ENCODE measurements around the gene TBX5.

The TBX5 gene

DNA sequence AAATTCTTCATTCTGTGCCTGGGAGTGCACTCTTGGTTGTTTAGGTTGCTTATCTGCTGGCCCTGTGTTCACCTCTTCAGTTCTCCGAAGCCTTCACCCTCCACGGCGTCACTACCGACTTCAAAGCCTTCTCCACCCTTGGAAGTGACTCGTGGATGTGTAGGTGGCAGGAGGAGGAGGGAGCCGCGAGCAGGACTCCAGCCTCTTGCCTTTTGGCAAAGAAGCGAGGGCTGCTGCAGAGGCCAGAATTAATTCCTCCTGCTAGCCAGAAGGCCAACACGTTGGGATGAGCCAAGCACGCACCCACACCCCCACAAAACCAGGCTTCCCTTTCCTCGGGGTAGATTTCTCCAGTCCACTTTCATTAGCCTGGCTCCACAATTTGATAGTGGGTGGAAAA lies 86.5 kb downstream of the TBX5 start:
- H3K4me3 ChIP-seq (ENCODE audit: low read length), result no peak overlapping the region
- H3K4me1 ChIP-seq (ENCODE audit: control insufficient read depth, insufficient read depth, low read length), result no peaks in the 10 kb centered on the region
- H3K36me3 ChIP-seq (ENCODE audit: control insufficient read depth, insufficient read depth, low read length), result no peaks in the 10 kb centered on the region
- H3K27me3 ChIP-seq (ENCODE audit: control insufficient read depth, insufficient read depth, low read length), result no peaks in the 10 kb centered on the region
- no peak overlapping the region for H3K9ac ChIP-seq (ENCODE audit: low read length)
- H3K9me3 ChIP-seq (ENCODE audit: control insufficient read depth, low read length), result no peaks in the 10 kb centered on the region

DNA sequence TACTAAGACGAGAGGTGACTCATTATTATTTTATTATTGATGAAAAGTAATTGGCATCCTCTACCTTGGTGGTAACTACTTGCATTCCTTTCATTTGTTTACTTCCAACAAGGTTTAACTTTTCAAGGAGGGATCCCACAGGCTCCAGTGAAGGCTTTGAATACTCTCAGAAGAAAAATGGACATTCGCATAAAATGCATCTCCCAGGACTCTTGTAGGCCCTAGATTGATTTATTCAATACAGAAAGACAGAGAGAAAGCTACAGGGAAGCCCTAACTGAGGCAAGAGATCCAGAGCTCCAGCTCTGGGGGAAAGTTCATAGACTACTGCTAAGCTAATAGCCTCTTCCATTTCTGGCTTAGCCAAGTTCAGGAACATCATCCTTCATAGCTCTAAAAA lies 87.0 kb downstream of the TBX5 start:
- Histone ChIP-seq H3K9me3 (ENCODE audit: control insufficient read depth, low read length) (no peaks in the 10 kb centered on the region), H3K4me3 (ENCODE audit: low read length) (no peak overlapping the region), H3K4me1 (ENCODE audit: control insufficient read depth, insufficient read depth, low read length) (no peaks in the 10 kb centered on the region), H3K9ac (ENCODE audit: low read length) (no peak overlapping the region), H3K27me3 (ENCODE audit: control insufficient read depth, insufficient read depth, low read length) (no peaks in the 10 kb centered on the region), H3K36me3 (ENCODE audit: control insufficient read depth, insufficient read depth, low read length) (no peaks in the 10 kb centered on the region)

DNA sequence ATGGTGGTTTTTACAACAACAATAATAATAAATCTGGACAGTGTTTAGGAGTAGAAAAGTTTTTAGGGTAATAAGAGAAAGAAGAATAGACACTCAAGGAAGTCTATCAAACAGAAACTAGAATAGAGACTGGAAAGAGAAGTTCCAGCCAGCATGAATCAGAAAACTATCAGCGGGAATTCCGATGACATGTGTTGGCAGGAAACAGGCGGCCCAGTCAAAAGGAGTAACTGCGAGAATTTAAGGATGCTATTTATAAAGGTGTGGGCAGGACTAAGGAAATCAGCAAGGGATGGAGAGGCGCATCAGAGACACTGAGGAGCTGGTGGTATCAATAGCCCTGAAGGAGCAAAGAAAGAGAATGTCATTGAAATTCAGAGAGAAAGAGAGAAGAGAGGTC lies 89.9 kb downstream of the TBX5 start:
- Histone ChIP-seq H3K36me3 (ENCODE audit: control insufficient read depth, insufficient read depth, low read length) (no peaks in the 10 kb centered on the region), H3K4me1 (ENCODE audit: control insufficient read depth, insufficient read depth, low read length) (no peaks in the 10 kb centered on the region), H3K9me3 (ENCODE audit: control insufficient read depth, low read length) (no peaks in the 10 kb centered on the region), H3K4me3 (ENCODE audit: low read length) (no peak overlapping the region), H3K9ac (ENCODE audit: low read length) (no peak overlapping the region), H3K27me3 (ENCODE audit: control insufficient read depth, insufficient read depth, low read length) (no peaks in the 10 kb centered on the region)

DNA sequence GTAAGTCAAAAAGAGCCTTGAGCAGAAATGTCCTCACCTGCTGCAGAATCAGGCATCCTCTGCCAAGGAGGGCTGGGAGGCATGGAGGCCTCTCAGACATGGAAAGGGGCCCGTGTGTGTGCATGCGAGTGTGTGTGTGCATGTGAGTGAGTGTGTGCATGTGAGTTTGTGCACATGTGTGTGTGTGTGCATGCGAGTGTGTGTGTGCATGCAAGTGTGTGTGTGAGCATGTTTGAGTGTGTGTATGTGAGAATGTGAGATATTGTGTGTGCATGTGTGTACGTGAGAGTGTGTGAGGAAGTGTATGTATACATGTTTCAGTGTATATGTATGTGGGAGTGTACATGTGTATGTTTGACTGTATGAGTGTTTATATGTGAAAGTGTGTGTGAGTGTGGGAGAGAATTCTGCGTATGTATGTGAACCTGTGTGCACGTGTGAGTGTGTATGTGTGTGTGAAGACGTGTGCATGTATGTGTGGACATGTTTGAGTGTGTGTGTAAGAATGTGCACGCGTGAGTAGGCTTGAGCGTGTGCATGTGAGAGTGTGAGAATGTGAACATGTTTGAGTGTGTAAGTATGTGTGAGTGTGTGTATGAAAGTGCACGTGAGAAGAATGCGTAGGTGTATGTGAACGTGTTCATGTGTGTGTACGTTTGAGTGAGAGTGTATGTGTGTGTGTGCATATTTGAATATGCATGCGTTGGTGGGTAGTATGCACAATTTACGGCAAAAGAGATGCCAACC lies 90.8 kb downstream of the TBX5 start:
- H3K27me3 ChIP-seq (ENCODE audit: control insufficient read depth, insufficient read depth, low read length), result no peaks in the 10 kb centered on the region
- H3K36me3 ChIP-seq (ENCODE audit: control insufficient read depth, insufficient read depth, low read length), result no peaks in the 10 kb centered on the region
- H3K4me3 ChIP-seq (ENCODE audit: low read length), result no peak overlapping the region

DNA sequence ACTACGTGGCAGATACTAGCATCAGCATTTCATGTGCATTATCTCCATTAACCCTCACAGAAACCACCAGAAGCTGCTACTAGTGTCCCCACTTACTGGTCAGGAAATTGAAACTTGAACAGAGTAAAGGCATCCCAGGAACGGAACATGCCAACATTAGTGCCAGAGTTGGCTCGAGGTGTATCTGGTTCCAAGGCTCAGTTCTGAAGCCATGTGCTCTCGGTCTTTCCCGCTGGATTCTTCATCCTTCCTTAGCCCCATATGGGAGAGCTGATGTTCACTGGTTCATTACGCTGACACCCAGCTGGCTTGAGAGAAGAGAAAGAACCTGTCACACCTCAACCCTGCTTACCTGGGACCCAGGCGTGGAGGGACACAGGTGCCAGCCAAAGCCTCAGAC lies 91.5 kb downstream of the TBX5 start:
- Histone ChIP-seq H3K4me1 (ENCODE audit: control insufficient read depth, insufficient read depth, low read length) (no peaks in the 10 kb centered on the region), H3K4me3 (ENCODE audit: low read length) (no peak overlapping the region), H3K36me3 (ENCODE audit: control insufficient read depth, insufficient read depth, low read length) (no peaks in the 10 kb centered on the region), H3K9ac (ENCODE audit: low read length) (no peak overlapping the region), H3K9me3 (ENCODE audit: control insufficient read depth, low read length) (no peaks in the 10 kb centered on the region), H3K27me3 (ENCODE audit: control insufficient read depth, insufficient read depth, low read length) (no peaks in the 10 kb centered on the region)

More for the DNA sequence above, 90.8 kb downstream of the TBX5 start:
- no peaks in the 10 kb centered on the region for H3K9me3 ChIP-seq (ENCODE audit: control insufficient read depth, low read length)
- H3K4me1 ChIP-seq (ENCODE audit: control insufficient read depth, insufficient read depth, low read length), result no peaks in the 10 kb centered on the region
- H3K9ac ChIP-seq (ENCODE audit: low read length), result no peak overlapping the region

DNA sequence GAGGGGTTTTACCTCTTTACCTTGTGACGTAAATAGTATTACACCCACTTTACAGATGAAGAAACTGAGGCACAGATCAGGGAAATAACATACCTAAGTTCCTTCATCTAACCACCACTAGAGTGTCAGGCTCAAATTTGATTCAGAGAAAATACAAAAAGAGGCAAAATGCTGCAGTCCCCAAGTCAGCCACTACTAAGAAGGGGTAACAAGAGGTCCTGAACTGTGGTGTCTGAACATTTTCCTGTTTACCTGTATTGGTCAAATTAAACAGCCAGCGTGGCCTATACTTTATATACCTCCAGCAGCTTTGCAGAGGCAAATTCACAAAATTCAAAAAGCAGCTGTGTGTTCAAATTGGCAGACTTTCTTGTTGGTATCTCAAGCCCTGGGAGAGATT lies 92.0 kb downstream of the TBX5 start:
- H3K27me3 ChIP-seq (ENCODE audit: control insufficient read depth, insufficient read depth, low read length), result no peaks in the 10 kb centered on the region
- H3K4me1 ChIP-seq (ENCODE audit: control insufficient read depth, insufficient read depth, low read length), result no peaks in the 10 kb centered on the region
- H3K4me3 ChIP-seq (ENCODE audit: low read length), result no peak overlapping the region
- H3K36me3 ChIP-seq (ENCODE audit: control insufficient read depth, insufficient read depth, low read length), result no peaks in the 10 kb centered on the region
- no peak overlapping the region for H3K9ac ChIP-seq (ENCODE audit: low read length)
- H3K9me3 ChIP-seq (ENCODE audit: control insufficient read depth, low read length), result no peaks in the 10 kb centered on the region

DNA sequence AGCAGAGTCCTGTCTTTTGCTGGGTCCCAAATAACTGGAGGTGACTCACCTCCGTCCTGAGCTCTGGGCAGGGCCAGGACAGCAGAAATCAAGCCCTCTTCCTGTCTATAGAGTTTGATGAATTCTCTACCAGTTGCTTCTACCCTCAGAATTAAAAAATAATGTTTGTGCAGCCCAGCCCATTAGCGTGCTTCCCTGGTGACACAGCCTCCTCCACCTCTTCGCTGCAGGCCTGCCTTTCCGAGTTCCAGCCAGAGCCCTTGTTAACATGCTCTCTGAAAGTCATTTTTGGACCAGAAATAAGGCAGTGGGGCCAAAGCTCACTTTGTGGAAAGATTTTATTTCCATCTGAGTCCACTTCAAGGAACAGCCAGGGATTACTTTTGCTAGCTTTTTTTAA lies 94.0 kb downstream of the TBX5 start:
- H3K4me3 ChIP-seq (ENCODE audit: low read length), result no peak overlapping the region
- no peaks in the 10 kb centered on the region for H3K4me1 ChIP-seq (ENCODE audit: control insufficient read depth, insufficient read depth, low read length)
- no peaks in the 10 kb centered on the region for H3K36me3 ChIP-seq (ENCODE audit: control insufficient read depth, insufficient read depth, low read length)
- H3K27me3 ChIP-seq (ENCODE audit: control insufficient read depth, insufficient read depth, low read length), result no peaks in the 10 kb centered on the region
- H3K9ac ChIP-seq (ENCODE audit: low read length), result no peak overlapping the region
- no peaks in the 10 kb centered on the region for H3K9me3 ChIP-seq (ENCODE audit: control insufficient read depth, low read length)

DNA sequence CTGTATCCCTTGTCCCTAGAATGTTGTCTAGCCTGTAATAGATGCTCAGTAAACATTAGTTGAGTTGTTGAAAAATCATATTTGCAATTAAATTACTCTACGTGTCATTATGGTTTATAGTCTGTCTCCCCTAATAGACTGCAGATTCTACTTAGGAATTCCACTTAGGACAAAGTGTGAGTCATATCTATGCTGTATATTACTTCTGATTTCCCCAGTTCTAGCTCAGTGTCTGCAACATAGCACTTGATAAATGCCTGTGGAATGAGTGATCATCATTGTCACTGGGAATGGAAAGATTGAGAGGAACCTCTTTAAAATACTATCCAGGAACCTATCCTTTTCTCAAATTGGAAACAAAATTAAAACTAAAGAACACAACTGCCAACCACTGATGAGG lies 99.3 kb downstream of the TBX5 start:
- H3K9ac ChIP-seq (ENCODE audit: low read length), result no peak overlapping the region
- H3K4me3 ChIP-seq (ENCODE audit: low read length), result no peak overlapping the region
- no peaks in the 10 kb centered on the region for H3K9me3 ChIP-seq (ENCODE audit: control insufficient read depth, low read length)
- H3K27me3 ChIP-seq (ENCODE audit: control insufficient read depth, insufficient read depth, low read length), result no peaks in the 10 kb centered on the region
- no peaks in the 10 kb centered on the region for H3K4me1 ChIP-seq (ENCODE audit: control insufficient read depth, insufficient read depth, low read length)
- no peaks in the 10 kb centered on the region for H3K36me3 ChIP-seq (ENCODE audit: control insufficient read depth, insufficient read depth, low read length)

DNA sequence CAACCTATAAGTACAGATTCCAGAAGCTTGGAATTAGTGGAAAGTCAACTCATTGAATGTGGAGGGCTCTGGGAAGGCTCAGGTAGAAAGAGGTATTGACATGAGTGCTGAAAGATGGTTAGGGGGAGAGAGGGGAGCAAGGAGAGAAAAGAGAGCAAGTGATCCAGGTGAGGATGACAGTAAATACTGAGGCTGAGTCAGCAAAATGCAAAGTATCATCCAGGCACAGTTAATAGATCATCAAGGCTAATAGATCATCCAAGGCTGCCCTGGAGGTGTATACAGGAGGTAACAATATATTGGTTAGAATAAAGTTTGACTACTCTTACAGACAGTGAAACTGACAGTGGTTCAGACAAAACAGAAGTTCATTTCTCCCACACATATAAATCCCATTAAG lies 100.5 kb downstream of the TBX5 start:
- H3K4me3 ChIP-seq (ENCODE audit: low read length), result no peak overlapping the region
- H3K36me3 ChIP-seq (ENCODE audit: control insufficient read depth, insufficient read depth, low read length), result no peaks in the 10 kb centered on the region
- H3K9me3 ChIP-seq (ENCODE audit: control insufficient read depth, low read length), result no peaks in the 10 kb centered on the region
- H3K4me1 ChIP-seq (ENCODE audit: control insufficient read depth, insufficient read depth, low read length), result no peaks in the 10 kb centered on the region
- no peak overlapping the region for H3K9ac ChIP-seq (ENCODE audit: low read length)
- H3K27me3 ChIP-seq (ENCODE audit: control insufficient read depth, insufficient read depth, low read length), result no peaks in the 10 kb centered on the region
